ENCODE results near the gene QSOX1.

- TF ChIP-seq ZNF274 (IDR thresholded peaks at IDR 0.05; ENCODE audit: low read depth, low read length), result no peak
- TF ChIP-seq YY1 (IDR thresholded peaks at IDR 0.05; ENCODE audit: insufficient read depth, insufficient read length), result no peak
- TF ChIP-seq SUZ12 (IDR thresholded peaks at IDR 0.05; ENCODE audit: extremely low read depth, insufficient read depth, insufficient read length), result no peak
These were observed 31.4 kb downstream of the QSOX1 start for GRCh38 chr1:180185971-180186645.
